DOHH2 (cell line): Measurements from ENCODE around the gene PRIM2.
"Not testable (repeated sequence)": the region's sequence is repeated elsewhere in the genome, so short reads cannot be mapped to it uniquely, and the experiment has no call there.

ENCODE experiments used
- CTCF ChIP-seq: fragments of 200-600 bp; sonication (generic); IDR thresholded peaks from one replicate; pipeline ENCODE4 v1.5.1; 2014; ENCODE audit warnings: antibody characterized with exemption, mild to moderate bottlenecking, low read depth, low read length; ENCODE audit not compliant: poor library complexity, severe bottlenecking
- EZH2phosphoT487 ChIP-seq: fragments of 200-600 bp; sonication (generic); IDR thresholded peaks from 2 replicates; pipeline ENCODE4 v1.6.1; 2017; ENCODE audit warnings: borderline replicate concordance, mild to moderate bottlenecking, antibody characterized with exemption, low read length, moderate library complexity, mixed read lengths

DNA sequence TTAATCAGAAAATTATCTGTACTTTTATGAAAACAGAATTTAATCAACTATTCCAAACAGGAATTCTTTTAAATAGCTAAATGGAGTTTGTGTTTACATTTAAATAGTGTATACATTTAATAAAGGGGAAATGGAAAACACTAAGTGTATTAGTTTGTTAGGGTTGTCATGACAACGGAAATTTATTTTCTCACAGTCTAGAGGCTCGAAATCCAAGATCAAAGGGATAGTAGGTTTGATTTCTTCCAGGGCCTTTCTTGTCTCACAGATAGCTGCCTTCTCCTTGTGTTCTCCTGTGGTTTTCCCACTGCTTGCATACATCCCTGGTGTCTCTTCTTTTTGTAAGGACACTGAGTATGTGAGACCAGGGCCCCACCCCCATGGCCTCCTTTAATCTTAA lies 215.2 kb downstream of the PRIM2 start:
- TF ChIP-seq EZH2phosphoT487, CTCF: not testable (repeated sequence)
